ENCODE data around the gene CCDC88C.
"Not testable (repeated sequence)": the region's sequence is repeated elsewhere in the genome, so short reads cannot be mapped to it uniquely, and the experiment has no call there.

The CCDC88C gene

DNA sequence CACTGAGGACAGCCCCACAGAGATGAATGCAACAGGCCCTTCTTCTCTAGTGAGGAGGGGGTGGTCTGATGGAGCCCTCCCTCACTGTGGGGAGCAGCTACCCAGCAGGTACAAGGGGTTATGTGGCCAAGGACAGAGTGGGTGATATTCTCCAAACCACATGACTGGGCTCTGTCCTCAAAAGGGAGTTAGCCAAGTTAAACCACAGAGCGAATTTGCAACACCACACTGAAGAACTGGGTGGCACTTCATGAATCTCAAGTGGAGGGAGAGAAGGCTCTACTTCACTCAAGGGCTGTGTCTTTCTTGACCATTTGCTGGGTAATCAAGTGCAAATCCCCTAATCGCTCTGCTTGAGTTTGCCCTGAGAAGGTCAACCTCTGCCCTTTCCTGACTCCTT, 185.6 kb downstream of the CCDC88C start:
- in situ Hi-C loops (cut with MboI; ENCODE audit: low sequenced_read_pairs): no loop called here

DNA sequence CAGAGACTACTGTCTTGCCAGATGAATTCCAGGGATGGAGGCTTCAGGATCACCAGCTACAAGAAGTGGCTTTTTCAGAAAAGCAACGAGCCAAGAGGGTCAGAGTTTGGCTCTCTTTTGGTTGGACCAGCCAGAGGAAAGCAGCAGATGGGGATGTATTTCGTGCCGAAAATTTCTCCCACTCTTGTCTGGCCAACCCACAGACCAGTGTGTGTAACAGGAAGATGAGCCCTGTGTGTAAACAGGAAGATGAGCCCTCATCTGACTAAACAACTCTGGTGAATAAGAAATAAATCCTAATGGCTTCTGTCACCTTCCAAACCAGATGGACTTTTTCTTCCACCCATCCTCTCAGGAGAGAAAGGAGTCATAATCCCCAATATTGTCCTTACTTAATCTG, 186.2 kb downstream of the CCDC88C start:
- in situ Hi-C loops (cut with MboI; ENCODE audit: low sequenced_read_pairs): no loop called here

DNA sequence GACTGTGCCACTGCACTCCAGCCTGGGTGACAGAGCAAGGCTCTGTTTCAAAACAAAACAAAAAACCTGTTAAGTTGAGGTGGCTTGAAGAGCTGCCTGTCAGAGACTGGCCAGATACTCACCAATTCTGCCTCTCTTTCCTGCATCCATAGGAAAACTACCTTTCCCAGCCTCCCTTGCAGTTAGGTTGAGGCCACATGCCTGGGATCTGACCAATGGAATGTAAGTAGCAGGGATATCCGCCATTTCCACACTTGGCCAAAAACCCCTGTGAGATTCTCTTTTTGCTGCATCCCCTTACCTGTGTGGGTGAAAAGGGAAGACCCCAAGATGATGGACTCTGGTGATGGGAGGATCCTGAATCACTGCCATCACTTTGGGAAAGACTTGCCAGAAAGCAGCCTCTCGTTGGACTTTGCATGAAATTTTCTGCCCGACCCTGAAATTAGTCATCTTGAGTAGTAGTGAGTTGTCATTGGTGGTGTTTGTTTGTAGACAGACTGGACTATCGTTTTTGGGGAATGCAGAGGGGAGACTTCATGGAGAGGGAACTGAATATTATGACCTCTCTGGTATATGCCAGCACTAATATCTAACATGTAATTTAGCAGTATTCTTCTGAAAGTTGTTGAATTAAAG, 187.1 kb downstream of the CCDC88C start:
- in situ Hi-C loops (cut with MboI; ENCODE audit: low sequenced_read_pairs): no loop called here

DNA sequence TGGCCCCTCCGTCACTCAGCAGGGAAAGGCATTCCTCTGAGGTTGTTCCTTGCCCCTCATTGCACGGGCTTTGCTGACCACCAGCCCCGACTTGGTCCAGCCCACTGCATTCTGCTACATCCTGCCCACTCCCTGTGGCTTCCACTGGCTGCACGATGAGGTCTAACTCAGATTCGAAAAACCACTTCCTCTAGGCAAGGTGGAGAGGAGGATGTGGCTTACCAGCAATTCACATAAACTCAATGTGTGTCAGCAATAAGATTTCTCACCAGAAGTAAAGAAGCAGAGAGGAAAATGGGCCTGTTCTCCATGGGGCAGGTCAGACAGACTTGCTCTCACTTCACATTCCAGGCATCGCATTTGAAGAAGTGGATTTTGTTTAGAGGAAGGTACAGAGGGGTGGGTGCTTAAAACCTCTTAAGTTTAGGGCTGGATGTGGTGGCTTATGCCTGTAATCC, 187.8 kb downstream of the CCDC88C start:
- in situ Hi-C loops (cut with MboI; ENCODE audit: low sequenced_read_pairs): no loop called here

DNA sequence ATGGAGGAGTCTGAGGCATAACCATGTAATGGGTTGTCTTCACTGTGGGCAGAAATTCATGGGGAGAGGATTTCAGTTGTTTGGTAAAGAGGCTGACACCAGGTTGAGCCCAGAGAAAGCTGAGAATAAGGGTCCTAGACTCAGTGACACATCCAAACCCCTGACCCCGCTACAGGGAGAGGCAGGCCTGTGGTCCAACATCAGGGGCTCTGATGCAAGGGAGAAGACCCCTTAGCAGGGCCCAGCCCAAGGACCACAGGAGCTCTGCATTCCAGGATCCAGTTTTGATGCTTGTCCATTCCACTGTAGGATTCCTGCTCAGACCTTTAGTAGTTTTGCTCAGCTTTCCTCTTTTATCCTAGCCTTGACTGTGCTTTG, 188.6 kb downstream of the CCDC88C start:
- in situ Hi-C loops (cut with MboI; ENCODE audit: low sequenced_read_pairs): no loop called here

DNA sequence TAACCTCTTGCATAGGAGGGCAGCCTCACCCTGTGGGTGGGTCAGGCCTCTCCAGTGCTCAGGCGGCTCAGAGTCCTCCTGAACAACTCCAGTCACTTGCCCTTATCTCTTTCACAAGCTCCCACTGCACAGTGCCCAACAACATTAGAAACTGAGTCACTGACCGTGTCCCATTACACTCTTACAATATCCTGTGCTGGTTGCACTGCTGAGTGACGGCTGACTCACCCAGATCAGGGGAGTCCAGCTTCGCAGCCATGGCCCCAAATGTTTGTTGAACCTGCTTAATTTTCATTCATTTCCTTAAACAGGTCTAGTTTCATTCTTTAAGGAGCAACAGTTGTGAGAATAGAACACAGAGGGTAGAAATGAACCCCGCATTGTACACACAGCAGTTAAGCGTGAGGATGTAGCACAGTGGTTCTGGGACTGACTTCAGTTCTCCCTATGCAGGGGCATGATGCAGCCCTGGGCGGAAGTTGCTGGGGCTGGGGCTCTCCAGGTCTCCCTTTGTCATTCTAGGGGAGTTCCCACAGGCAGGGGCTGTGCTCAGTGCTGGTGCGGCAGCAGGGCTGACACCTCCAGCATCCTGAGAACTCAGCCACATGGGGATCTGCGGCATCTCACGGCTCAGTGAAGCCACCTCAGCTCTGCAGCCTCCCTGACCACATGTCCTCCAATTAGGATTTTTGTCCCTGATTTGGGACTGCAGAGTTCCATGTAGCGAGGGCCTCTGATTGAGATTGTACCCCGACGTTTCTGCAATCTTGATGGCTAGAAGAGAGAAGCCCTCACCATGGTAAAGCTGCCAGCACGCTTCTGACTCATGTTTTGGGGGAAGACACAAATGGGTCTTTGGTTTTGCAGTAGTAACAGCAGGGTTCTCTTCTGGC, 189.3 kb downstream of the CCDC88C start:
- in situ Hi-C loops (cut with MboI; ENCODE audit: low sequenced_read_pairs): no loop called here

DNA sequence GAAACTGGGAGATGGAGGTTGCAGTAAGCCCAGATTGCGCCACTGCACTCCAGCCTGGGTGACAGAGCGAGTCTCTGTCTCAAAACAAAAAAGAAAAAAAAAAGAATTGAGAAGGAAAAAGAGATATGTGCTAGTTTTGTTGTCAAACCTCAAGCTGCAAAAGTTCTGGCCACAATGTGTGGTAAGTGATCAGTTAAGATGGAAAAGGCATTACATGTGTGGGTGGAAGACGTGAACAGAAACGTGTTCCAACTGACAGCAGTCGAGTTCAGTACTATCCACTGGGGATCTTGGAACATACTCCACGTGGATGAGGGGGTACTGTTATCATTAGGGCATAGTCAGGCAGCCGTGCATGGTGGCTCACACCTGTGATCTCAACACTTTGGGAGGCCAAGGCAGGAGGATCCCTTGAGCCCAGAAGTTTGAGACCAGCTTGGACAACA, 190.4 kb downstream of the CCDC88C start:
- in situ Hi-C loops (cut with MboI; ENCODE audit: low sequenced_read_pairs): no loop called here

DNA sequence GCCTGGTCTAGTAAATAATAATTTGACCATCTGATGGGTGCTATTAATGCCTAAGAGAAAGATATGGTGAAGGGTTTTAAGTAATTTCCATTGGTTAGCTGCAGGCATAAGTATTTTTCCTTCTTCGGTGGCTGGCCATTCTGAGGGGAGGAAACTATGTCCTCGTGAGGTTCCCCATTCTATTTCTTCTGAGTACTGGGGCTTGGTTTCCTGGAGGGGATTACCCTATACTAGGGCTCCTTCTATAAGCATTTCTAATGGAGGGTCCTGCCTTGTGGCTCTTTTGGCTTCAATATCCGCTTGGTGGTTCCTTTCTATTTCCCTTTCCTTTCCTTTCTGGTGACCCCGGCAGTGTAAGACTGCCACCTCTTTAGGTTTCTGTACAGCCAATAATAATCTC, 191.3 kb downstream of the CCDC88C start:
- in situ Hi-C loops (cut with MboI; ENCODE audit: low sequenced_read_pairs): not testable (repeated sequence)

DNA sequence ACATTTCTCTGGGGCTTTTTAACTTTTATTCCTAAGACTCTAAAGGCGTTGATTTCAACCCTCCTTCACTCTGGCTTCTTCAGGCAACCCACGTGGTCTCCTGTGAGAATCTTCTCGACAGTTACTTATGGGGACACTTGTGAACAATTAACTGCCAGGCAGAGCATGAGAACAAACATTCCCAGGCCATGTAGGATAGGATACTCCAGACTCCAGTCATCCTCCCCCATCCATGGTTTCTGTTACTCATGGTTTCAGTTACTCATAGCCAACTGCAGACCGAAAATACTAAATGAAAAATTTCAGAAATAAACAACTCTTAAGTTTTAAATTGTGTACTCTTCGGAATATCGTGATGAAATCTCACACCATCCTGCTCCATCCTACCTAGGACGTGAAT, 192.6 kb downstream of the CCDC88C start:
- in situ Hi-C loops (cut with MboI; ENCODE audit: low sequenced_read_pairs): no loop called here

DNA sequence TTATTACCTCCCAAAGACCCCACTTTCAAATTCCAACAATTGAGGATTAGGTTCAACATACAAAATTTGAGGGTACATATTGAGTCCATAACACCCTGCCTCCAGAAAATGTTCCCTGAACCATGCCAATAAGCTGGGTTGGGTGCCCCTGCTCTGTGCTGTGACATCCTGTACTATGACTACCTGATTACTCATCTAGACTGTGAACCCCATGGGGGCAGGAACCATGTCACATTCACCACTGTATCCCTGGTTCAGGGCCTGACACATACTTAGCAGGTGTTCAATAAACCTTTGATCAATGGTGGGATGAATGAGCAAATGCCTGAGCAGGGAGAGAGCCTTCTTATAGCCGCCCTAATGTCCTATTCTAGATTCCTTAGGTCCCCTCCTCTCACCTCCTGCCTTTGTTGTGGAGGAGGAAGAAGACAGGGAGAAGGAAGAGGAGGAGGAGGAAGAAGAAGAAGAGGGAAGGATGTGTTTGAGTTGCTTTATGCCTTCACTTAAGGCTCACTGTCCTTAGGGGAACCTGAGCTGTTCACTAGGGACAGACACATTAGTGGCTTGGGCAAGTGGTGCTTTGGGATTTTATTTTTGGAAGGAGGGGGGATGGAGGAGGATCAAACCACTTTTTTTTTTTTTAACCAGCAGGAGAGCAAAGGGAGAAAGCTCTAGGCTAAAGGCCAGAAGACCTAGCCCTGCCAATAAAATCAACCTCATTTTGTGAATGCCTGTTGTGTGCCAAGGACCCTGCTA, 194.4 kb downstream of the CCDC88C start:
- in situ Hi-C loops (cut with MboI; ENCODE audit: low sequenced_read_pairs): no loop called here

Measured in hTERT RPE-1 (cell line).